Gastroesophageal sphincter (tissue), 3 donors: Measurements from ENCODE around the gene PRKAR2B.

Source experiments
- CTCF ChIP-seq, 4 experiments: fragments of 200-600 bp in 2 of 4; fragments of 450-650 bp in 2 of 4; sonication (generic) in 1 of 4; IDR thresholded peaks; one replicate each; pipeline ENCODE4 v1.5.1; 2017 to 2019; ENCODE audit warnings: antibody characterized with exemption in 4 of 4, mild to moderate bottlenecking in 2 of 4, moderate library complexity in 2 of 4
- POLR2A ChIP-seq, 2 donors: fragments of 450-650 bp; IDR thresholded peaks; one replicate each; pipeline ENCODE4 v1.6.1; 2017; ENCODE audit warnings: antibody characterized with exemption in 2 of 2, mild to moderate bottlenecking in 2 of 2, moderate library complexity in 1 of 2

- no peak for TF ChIP-seq POLR2A (IDR thresholded peaks at IDR 0.05)
- TF ChIP-seq CTCF (IDR thresholded peaks at IDR 0.05) = no peak
Observed at GRCh38 chr7:107049971-107050532, 5.5 kb downstream of the PRKAR2B start.
